Epithelial cell of esophagus (primary cell): ENCODE measurements around the gene FAM32A.

Experiments used
- DNase-seq: peaks from one replicate; pipeline ENCODE4 v3.0.0; 2010; ENCODE audit warnings: low read depth
- H3K4me3 ChIP-seq: 2 replicates; pipeline ENCODE4 v1.5.1; 2011; ENCODE audit warnings: mild to moderate bottlenecking, low read length, control low read depth
- CTCF ChIP-seq: IDR thresholded peaks from 2 replicates; pipeline ENCODE4 v1.5.1; 2011; ENCODE audit warnings: low read depth, mild to moderate bottlenecking, low read length, control low read depth, inconsistent platforms; ENCODE audit not compliant: insufficient read depth; ENCODE audit errors: missing control alignments

The FAM32A gene

GRCh38 chr19:16155128-16155527, 30.1 kb upstream of the FAM32A start:
- no peak for DNase-seq
- no peak for TF ChIP-seq CTCF
- no peak overlapping the region for H3K4me3 ChIP-seq

- no peak for TF ChIP-seq CTCF
- DNase-seq, result no peak
- no peak overlapping the region for H3K4me3 ChIP-seq
Observed at GRCh38 chr19:16156904-16157303, 28.3 kb upstream of the FAM32A start.

- DNase-seq, result no peak
- TF ChIP-seq CTCF, result no peak
- H3K4me3 ChIP-seq, result no peak overlapping the region
Observed at GRCh38 chr19:16157601-16158000, 27.6 kb upstream of the FAM32A start.

GRCh38 chr19:16159655-16160054, 25.6 kb upstream of the FAM32A start:
- DNase-seq, result no peak
- no peak for TF ChIP-seq CTCF
- H3K4me3 ChIP-seq, result no peak overlapping the region

- H3K4me3 ChIP-seq, result no peak overlapping the region
- no peak for DNase-seq
- no peak for TF ChIP-seq CTCF
Observed at GRCh38 chr19:16160445-16160942, 24.7 kb upstream of the FAM32A start.

- H3K4me3 ChIP-seq, result no peak overlapping the region
- peak; percentile 92 for DNase-seq
- no peak for TF ChIP-seq CTCF
Observed at GRCh38 chr19:16160943-16161560, 24.2 kb upstream of the FAM32A start.

GRCh38 chr19:16161840-16162239, 23.4 kb upstream of the FAM32A start:
- no peak overlapping the region for H3K4me3 ChIP-seq
- peak; percentile 92 for DNase-seq
- no peak for TF ChIP-seq CTCF
